Mucosa of rectum (tissue), 2 donors: Measurements from ENCODE around the gene THEM5.
"Not testable (repeated sequence)": the region's sequence is repeated elsewhere in the genome, so short reads cannot be mapped to it uniquely, and the experiment has no call there.

Source experiments
- H3K27ac ChIP-seq, 2 donors: one replicate each; pipeline ENCODE4 v1.7.0; 2013; ENCODE audit warnings: inconsistent platforms in 2 of 2, low read depth in 2 of 2, low read length in 2 of 2
- H3K27me3 ChIP-seq, 2 donors: one replicate each; pipeline ENCODE4 v1.7.0; 2013; ENCODE audit warnings: low read length in 2 of 2; ENCODE audit not compliant: control insufficient read depth in 2 of 2, insufficient read depth in 2 of 2
- H3K36me3 ChIP-seq, 2 donors: one replicate each; pipeline ENCODE4 v1.7.0; 2013; ENCODE audit warnings: low read length in 2 of 2; ENCODE audit not compliant: control insufficient read depth in 2 of 2, insufficient read depth in 2 of 2
- H3K4me1 ChIP-seq, 2 donors: one replicate each; pipeline ENCODE4 v1.7.0; 2013; ENCODE audit warnings: low read length in 2 of 2, mild to moderate bottlenecking in 1 of 2; ENCODE audit not compliant: control insufficient read depth in 2 of 2, insufficient read depth in 2 of 2
- H3K4me3 ChIP-seq, 2 donors: one replicate each; pipeline ENCODE4 v1.7.0; 2013; ENCODE audit warnings: low read length in 2 of 2
- H3K9ac ChIP-seq, 2 donors: one replicate each; pipeline ENCODE4 v1.7.0; 2013; ENCODE audit warnings: low read length in 2 of 2, low read depth in 1 of 2, mild to moderate bottlenecking in 1 of 2
- H3K9me3 ChIP-seq, 2 donors: one replicate each; pipeline ENCODE4 v1.7.0; 2013; ENCODE audit warnings: low read length in 2 of 2; ENCODE audit not compliant: control insufficient read depth in 2 of 2
- donor health status: healthy.
- donor health status: Normal muscosa, but diverticular disease.

THEM5 gene

DNA sequence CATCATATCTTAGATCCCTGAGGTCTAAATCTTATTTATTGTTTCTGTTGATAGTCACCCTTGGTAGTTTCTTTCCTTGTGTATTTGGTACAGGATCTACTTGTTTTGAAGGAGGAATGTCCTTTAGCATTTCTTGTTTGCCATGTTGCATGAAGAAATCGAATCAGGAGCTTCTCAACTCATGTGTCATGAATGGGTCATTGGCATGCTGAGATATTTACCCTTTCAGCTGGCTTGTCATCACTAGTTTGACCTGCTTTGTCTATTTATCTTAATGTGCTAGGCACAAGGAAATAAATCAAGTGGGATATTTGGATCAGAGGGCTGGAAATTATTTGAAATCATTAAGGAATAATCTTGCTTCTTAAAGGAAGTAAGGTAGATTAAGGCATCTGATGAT lies 32.0 kb upstream of the THEM5 start:
- Histone ChIP-seq H3K4me3 (no peak overlapping the region), H3K9ac (no peak overlapping the region), H3K36me3 (peaks cover 3 to 7% of the 10 kb centered on the region in 2 donors), H3K27me3 (no peaks in the 10 kb centered on the region), H3K9me3 (no peaks in the 10 kb centered on the region), H3K4me1 (no peaks in the 10 kb centered on the region), H3K27ac (no peak overlapping the region)

DNA sequence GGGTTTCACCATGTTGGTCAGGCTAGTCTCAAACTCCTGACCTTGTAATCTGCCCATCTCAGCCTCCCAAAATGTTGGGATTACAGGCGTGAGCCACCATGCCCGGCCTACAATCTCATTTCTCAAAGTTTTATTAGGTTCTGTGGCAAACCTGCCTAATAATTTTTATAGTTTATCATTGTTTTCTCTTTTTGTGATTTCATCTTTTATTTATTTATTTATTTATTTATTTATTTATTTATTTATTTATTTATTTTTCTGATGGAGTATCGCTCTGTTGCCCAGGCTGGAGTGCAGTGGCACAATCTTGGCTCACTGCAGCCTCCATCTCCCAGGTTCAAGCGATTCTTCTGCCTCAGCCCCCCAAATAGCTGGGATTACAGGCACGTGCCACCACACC lies 31.4 kb upstream of the THEM5 start:
- not testable (repeated sequence) for H3K9me3 ChIP-seq, H3K4me1 ChIP-seq, H3K36me3 ChIP-seq, H3K4me3 ChIP-seq, H3K9ac ChIP-seq, H3K27ac ChIP-seq, H3K27me3 ChIP-seq

DNA sequence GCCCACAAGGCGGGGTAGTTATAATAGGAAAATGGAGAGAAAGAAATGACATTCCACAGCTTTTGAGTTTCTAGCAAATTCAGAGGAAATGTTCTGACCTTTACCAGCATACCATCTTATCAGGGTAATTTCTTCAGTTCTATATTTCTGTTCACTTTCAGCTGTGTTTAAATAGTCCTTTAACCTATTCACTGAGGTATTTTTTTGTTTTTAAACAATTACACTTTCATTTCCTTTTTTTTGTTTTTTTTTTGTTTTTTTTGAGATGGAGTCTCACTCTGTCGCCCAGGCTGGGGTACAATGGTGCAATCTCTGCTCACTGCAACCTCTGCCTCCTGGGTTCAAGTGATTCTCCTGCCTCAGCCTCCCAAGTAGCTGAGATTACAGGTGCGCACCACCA lies 30.9 kb upstream of the THEM5 start:
- H3K4me3 ChIP-seq, H3K27me3 ChIP-seq, H3K36me3 ChIP-seq, H3K27ac ChIP-seq, H3K9ac ChIP-seq, H3K9me3 ChIP-seq, H3K4me1 ChIP-seq: not testable (repeated sequence)

DNA sequence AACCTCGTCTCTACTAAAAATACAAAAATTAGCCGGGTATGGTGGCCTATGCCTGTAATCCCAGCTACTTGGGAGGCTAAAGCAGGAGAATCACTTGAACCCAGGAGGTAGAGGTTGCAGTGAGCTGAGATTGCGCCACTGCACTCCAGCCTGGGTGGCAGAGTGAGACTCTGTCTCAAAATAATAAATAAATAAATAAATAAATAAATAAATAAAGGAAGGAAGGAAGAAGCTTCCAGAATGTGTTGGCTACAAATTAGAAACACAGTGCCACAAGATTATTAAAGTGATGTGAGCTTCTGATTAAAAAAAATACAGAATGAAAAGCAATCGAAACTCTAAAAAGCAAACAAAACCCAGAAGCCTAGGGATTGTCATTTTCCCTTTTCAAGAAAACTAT lies 30.4 kb upstream of the THEM5 start:
- not testable (repeated sequence) for H3K4me1 ChIP-seq, H3K4me3 ChIP-seq, H3K9ac ChIP-seq, H3K27me3 ChIP-seq, H3K9me3 ChIP-seq, H3K27ac ChIP-seq, H3K36me3 ChIP-seq

DNA sequence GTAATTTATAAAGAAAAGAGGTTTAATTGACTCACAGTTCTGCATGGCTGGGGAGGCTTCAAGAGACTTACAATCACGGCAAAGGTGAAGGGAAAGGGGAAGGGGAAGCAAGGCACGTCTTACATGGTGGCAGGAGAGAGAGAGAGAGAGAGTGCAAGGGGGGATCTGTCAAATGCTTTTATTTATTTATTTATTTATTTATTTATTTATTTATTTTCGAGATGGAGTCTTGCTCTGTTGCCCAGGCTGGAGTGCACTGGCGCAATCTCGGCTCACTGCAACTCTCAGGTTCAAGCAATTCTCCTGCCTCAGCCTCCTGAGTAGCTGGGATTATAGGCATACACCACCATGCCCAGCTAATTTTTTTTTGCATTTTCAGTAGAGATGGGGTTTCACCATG lies 29.4 kb upstream of the THEM5 start:
- not testable (repeated sequence) for H3K9me3 ChIP-seq, H3K27me3 ChIP-seq, H3K4me1 ChIP-seq, H3K9ac ChIP-seq, H3K4me3 ChIP-seq, H3K27ac ChIP-seq, H3K36me3 ChIP-seq

DNA sequence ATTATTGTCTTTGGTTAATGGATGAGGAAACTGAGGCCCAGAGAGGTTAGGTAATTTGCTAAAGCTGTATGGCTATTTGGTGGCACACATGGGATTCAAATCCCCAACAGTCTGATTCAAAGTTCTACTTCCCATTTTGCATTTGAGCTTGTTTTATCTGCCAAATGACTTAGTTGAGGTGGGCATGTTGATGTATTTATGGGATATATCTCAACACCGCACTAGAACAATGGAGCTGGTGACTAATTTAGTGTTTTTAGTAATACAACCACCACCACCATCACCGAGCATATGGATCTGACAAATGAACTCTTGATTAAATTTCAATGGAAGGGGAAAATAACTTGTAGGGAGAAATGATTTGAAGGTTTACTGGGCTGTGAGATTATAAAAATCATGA lies 29.0 kb upstream of the THEM5 start:
- H3K36me3 ChIP-seq, result peaks cover 3% of the 10 kb centered on the region in 2 donors
- H3K27ac ChIP-seq, result no peak overlapping the region
- no peaks in the 10 kb centered on the region for H3K9me3 ChIP-seq
- no peaks in the 10 kb centered on the region for H3K4me1 ChIP-seq
- H3K4me3 ChIP-seq, result no peak overlapping the region
- H3K9ac ChIP-seq, result no peak overlapping the region
- no peaks in the 10 kb centered on the region for H3K27me3 ChIP-seq

DNA sequence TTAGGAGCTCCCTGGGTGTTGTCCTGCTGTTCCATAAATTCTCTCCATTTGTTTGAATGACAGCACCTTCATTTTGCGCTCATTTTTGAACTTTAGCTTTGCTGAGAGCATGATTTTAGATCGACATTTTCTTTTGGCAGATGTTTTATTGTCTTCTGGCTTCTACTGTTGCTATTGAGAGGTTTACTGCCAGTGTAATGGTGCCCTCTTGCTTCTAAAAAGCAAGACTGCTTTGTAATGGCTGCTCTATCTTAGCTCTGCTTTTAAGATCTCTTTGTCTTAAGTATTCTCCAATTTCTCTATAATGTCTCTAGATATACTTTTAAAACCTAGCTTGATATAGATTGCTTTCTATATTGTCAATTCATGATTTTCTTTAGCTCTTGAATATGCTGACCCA lies 28.0 kb upstream of the THEM5 start:
- no peaks in the 10 kb centered on the region for H3K4me1 ChIP-seq
- H3K36me3 ChIP-seq, result peaks cover 0 to 3% of the 10 kb centered on the region in 2 donors
- no peaks in the 10 kb centered on the region for H3K9me3 ChIP-seq
- H3K27me3 ChIP-seq, result no peaks in the 10 kb centered on the region
- H3K4me3 ChIP-seq, result no peak overlapping the region
- H3K27ac ChIP-seq, result no peak overlapping the region
- no peak overlapping the region for H3K9ac ChIP-seq

DNA sequence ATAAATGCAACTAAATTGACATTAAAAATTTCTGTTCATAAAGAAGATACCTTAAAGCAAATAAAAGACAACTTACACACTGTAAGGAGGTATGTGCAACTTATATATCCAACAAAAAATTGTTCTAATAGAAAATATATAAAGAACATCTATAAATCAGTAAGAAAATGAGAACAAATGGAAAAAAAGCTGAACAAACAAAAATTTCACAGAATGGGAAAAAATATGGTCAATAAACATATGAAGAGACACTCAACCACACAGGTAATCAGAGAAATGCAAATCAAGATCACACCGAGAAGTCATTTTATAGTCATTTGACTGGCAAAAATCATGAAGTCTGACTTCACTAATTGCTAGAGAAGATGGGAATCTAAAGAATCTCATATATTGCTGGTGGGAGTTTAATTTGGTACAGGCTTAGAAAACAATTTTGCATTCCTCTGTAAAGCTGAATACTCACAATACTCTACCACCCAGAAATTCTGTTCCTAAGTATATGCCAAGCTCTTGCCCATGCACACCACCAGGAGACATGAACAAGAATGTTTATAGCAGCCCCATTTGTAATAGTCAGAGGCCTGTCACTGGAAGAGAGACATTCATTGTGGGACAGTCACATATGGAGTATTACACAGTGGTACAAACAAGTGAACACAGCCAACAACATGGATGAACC lies 22.0 kb upstream of the THEM5 start:
- Histone ChIP-seq H3K4me1 (no peaks in the 10 kb centered on the region), H3K9me3 (no peaks in the 10 kb centered on the region), H3K4me3 (no peak overlapping the region), H3K27me3 (no peaks in the 10 kb centered on the region), H3K36me3 (peaks cover 5% of the 10 kb centered on the region in 2 donors), H3K27ac (no peak overlapping the region), H3K9ac (no peak overlapping the region)

DNA sequence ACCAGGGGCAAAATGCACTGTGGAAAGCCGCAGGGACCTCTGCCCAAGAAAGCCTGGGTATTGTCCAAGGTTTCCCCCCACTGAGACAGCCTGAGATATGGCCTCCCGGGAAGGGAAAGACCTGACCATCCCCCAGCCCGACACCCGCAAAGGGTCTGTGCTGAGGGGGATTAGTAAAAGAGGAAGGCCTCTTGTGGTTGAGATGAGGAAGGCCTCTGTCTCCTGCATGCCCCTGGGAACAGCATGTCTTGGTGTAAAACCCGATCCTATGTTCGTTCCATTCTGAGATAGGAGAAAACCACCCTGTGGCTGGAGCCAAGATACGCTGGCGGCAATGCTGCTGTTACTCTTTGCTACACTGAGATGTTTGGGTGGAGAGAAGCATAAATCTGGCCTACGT lies 19.3 kb upstream of the THEM5 start:
- not testable (repeated sequence) for H3K9ac ChIP-seq, H3K36me3 ChIP-seq, H3K4me1 ChIP-seq, H3K4me3 ChIP-seq, H3K27ac ChIP-seq, H3K9me3 ChIP-seq, H3K27me3 ChIP-seq

DNA sequence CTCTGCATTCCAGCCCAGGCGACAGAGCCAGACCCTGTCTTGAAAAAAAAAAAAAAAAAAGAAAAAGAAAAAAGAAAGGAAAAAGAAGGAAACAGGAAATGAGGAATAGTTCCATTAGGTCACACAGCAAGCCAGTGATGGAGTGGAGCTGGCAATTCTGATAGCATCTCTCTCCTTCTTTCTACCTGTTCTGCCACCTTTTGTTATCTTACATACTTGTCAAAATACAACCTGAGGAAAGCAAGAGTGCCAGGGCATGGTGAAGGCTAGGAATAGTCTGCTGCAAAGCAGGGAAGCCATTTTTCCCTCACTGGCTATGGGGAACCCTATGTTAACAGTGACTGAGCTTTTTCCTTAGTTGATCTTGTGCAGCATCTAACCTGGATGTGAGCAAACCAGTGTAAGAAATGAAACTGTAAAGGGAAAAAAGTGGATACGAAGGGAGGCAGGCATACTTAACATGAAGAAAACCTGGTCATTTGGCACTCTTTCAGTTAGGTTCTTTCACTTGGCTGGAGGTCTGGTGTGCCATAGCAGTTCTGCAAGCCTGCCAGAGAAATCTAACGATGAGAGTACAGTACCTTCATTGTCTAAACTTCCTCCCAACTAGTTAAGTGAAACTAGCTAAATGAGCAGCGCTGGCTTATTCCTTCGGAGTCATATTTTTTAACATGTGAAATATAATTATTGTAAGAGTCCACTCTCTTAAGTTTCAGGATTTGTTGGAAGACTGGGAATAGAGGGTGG lies 17.9 kb upstream of the THEM5 start:
- Histone ChIP-seq H3K27ac (no peak overlapping the region), H3K9me3 (no peaks in the 10 kb centered on the region), H3K9ac (no peak overlapping the region), H3K4me1 (no peaks in the 10 kb centered on the region), H3K4me3 (no peak overlapping the region), H3K36me3 (peaks cover 5% of the 10 kb centered on the region in 2 donors), H3K27me3 (no peaks in the 10 kb centered on the region)
